Hematopoietic multipotent progenitor cell (in vitro differentiated cells): ENCODE data around the gene PMPCA. TPM values are rescaled to one million over a fixed set of nuclear protein-coding genes. Genes with fewer than 3 reads are reported as not detected.

Experiments used
- DNase-seq, 3 donors: peaks; one replicate each; pipeline ENCODE4 v3.0.0-alpha.2; 2011 to 2015; ENCODE audit warnings: low read depth in 2 of 3, low spot score in 2 of 3
- total RNA-seq: library from RNA; depleted of rRNA; stranded (reverse); fragments of >200 nt; gene quantifications from one replicate; pipeline ENCODE4 v1.2.3, GENCODE V29; 2012

Gene PMPCA
- total RNA-seq, 1 donor: 50.4 TPM

GRCh38 chr9:136451221-136451877 is 40.9 kb downstream of the PMPCA start:
- no peak for DNase-seq

GRCh38 chr9:136453326-136453725 is 42.9 kb downstream of the PMPCA start:
- DNase-seq: no peak

GRCh38 chr9:136454026-136454796 is 43.8 kb downstream of the PMPCA start:
- no peak for DNase-seq

- DNase-seq: no peak
These were observed 44.9 kb downstream of the PMPCA start for GRCh38 chr9:136455043-136456002.

- DNase-seq: no peak
These were observed 45.8 kb downstream of the PMPCA start for GRCh38 chr9:136456258-136456657.

GRCh38 chr9:136457326-136457725 is 46.9 kb downstream of the PMPCA start:
- no peak for DNase-seq

GRCh38 chr9:136459425-136459824 is 49.0 kb downstream of the PMPCA start:
- DNase-seq: no peak

GRCh38 chr9:136460772-136461325 is 50.4 kb downstream of the PMPCA start:
- DNase-seq: no peak

GRCh38 chr9:136462664-136463063 is 52.2 kb downstream of the PMPCA start:
- no peak for DNase-seq

- DNase-seq: no peak
These were observed 53.1 kb downstream of the PMPCA start for GRCh38 chr9:136463578-136463977.

- DNase-seq: no peak
These were observed 53.8 kb downstream of the PMPCA start for GRCh38 chr9:136464241-136464640.

- no peak for DNase-seq
These were observed 55.2 kb downstream of the PMPCA start for GRCh38 chr9:136465500-136466154.

GRCh38 chr9:136466155-136466541 is 55.7 kb downstream of the PMPCA start:
- no peak for DNase-seq

GRCh38 chr9:136467766-136468165 is 57.3 kb downstream of the PMPCA start:
- no peak for DNase-seq

- DNase-seq: no peak
These were observed 59.9 kb downstream of the PMPCA start for GRCh38 chr9:136470356-136470755.

- no peak for DNase-seq
These were observed 60.5 kb downstream of the PMPCA start for GRCh38 chr9:136470792-136471469.

GRCh38 chr9:136471802-136472487 is 61.5 kb downstream of the PMPCA start:
- no peak for DNase-seq

GRCh38 chr9:136472640-136473353 is 62.3 kb downstream of the PMPCA start:
- DNase-seq: no peak

- DNase-seq: no peak
These were observed 62.9 kb downstream of the PMPCA start for GRCh38 chr9:136473354-136473721.
